A673 (cell line): Measurements from ENCODE around the gene TRIM10. TPM values are rescaled to one million over a fixed set of nuclear protein-coding genes. Genes with fewer than 3 reads are reported as not detected.
"Not testable (repeated sequence)": the region's sequence is repeated elsewhere in the genome, so short reads cannot be mapped to it uniquely, and the experiment has no call there.

ENCODE experiments used
- BruUV-seq: library from RNA; stranded (reverse); fragments of 400-500 nt; replicated peaks from 2 replicates; lab custom pipeline; 2021; lab: Mats Ljungman, UMichigan
- CTCF ChIA-PET: fragments of 300-600 bp; sonication (Branson Sonifier 250); formaldehyde crosslinking; loops from one replicate; lab custom pipeline; 2022; ENCODE audit warnings: antibody characterized with exemption; lab: Charles Lee
- POLR2A ChIA-PET: fragments of 300-600 bp; sonication (Branson Sonifier 250); formaldehyde crosslinking; loops from one replicate; lab custom pipeline; 2022; ENCODE audit warnings: antibody characterized with exemption; ENCODE audit not compliant: low non-redundant PET; lab: Charles Lee
- DNase-seq: peaks from one replicate; pipeline ENCODE4 v3.0.0-alpha.2; 2015; ENCODE audit warnings: low spot score
- H3K27ac ChIP-seq: fragments of 200-600 bp; sonication (generic); 2 replicates; pipeline ENCODE4 v1.5.1; 2016; ENCODE audit warnings: mixed run types, low read depth, mild to moderate bottlenecking, mixed read lengths, antibody characterized with exemption, low read length; ENCODE audit not compliant: poor library complexity, severe bottlenecking
- H3K27me3 ChIP-seq: fragments of 200-600 bp; sonication (generic); replicated peaks from 2 replicates; pipeline ENCODE4 v1.6.1; 2017; ENCODE audit warnings: mixed run types, low read depth, mild to moderate bottlenecking, mixed read lengths, antibody characterized with exemption, low read length; ENCODE audit not compliant: insufficient read depth, poor library complexity
- H3K36me3 ChIP-seq: fragments of 200-600 bp; sonication (generic); 2 replicates; pipeline ENCODE4 v1.6.1; 2016; ENCODE audit warnings: mixed run types, mild to moderate bottlenecking, mixed read lengths, antibody characterized with exemption, low read length; ENCODE audit not compliant: insufficient read depth, poor library complexity, severe bottlenecking
- H3K4me1 ChIP-seq: fragments of 200-600 bp; sonication (generic); 2 replicates; pipeline ENCODE4 v1.6.1; 2017; ENCODE audit warnings: mixed run types, mild to moderate bottlenecking, mixed read lengths, antibody characterized with exemption, low read length; ENCODE audit not compliant: insufficient read depth, poor library complexity, severe bottlenecking
- H3K4me3 ChIP-seq: fragments of 200-600 bp; sonication (generic); 2 replicates; pipeline ENCODE4 v1.5.1; 2016; ENCODE audit warnings: low read depth, mixed run types, mild to moderate bottlenecking, mixed read lengths, low read length; ENCODE audit not compliant: poor library complexity, severe bottlenecking
- H3K9me3 ChIP-seq: fragments of 200-600 bp; sonication (generic); 2 replicates; pipeline ENCODE4 v1.6.1; 2016; ENCODE audit warnings: mixed run types, low read depth, mild to moderate bottlenecking, mixed read lengths, antibody characterized with exemption, low read length; ENCODE audit not compliant: poor library complexity, severe bottlenecking
- EZH2 ChIP-seq: fragments of 200-600 bp; sonication (generic); IDR thresholded peaks from 2 replicates; pipeline ENCODE4 v1.6.1; 2017; ENCODE audit warnings: borderline replicate concordance, low read depth, mild to moderate bottlenecking, mixed read lengths, antibody characterized with exemption, low read length; ENCODE audit not compliant: poor library complexity, severe bottlenecking
- intact Hi-C: fragments of 100-400 bp; cut with micrococcal nuclease; formaldehyde crosslinking; loops from one replicate; pipeline ENCODE4 v1.10.0; 2022; ENCODE audit not compliant: unreplicated experiment
- total RNA-seq: library from RNA; stranded (reverse); gene quantifications from 2 replicates; pipeline ENCODE4 v1.2.3, GENCODE V29; 2021
- TF ChIP-seq, protein P1 (sequence below): fragments of 300-800, 200-600 bp; sonication (generic); conservative IDR thresholded peaks from 2 replicates; pipeline ENCODE4 v1.5.1; 2017; ENCODE audit warnings: low read depth, mild to moderate bottlenecking, antibody characterized with exemption, low read length, moderate library complexity, mixed read lengths

Gene TRIM10
- total RNA-seq, 1 experiment from 2014 or later, result not detected

DNA sequence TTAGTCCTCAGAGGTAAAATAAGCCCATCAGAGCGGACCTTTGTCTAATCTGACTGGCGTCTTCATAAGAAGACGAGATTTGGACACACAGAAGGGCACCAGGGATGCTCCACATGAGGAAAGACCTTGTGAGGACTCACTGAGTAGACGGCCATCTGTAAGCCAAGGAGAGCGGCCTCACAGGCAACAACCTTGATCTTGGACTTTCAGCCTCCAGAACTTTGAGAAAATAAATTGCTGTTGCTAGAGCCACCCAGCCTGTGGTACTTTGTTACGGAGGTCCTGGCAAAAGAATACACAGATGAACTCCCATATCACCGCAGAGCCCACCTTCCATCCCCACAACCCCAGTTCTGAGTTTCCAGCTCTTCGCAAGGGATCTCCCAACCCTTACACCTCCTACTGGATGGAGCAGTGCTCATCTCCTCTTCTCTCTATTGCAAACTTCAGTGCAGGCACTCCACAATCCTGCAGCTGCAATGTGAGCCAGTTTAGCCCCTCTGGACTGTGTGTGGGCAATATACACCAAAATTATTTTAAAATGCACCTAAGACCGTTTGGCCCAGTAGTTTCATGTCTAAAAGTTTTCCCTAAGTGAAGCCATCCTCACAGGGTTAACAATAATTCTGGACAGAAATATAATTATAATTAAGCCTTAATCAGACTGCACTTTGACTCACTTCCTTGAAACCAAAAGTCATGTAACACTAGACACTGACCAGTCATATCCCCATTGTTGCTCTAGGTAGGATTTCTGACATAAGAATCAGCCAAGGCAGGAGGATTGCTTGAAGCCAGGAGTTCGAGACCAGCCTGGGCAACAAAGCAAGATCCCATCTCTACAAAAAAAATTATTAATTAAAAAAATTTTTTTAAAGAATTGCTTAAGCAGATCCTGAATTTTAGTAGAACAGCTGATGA, 39.3 kb downstream of the TRIM10 start:
- TF ChIP-seq, protein P1, sequence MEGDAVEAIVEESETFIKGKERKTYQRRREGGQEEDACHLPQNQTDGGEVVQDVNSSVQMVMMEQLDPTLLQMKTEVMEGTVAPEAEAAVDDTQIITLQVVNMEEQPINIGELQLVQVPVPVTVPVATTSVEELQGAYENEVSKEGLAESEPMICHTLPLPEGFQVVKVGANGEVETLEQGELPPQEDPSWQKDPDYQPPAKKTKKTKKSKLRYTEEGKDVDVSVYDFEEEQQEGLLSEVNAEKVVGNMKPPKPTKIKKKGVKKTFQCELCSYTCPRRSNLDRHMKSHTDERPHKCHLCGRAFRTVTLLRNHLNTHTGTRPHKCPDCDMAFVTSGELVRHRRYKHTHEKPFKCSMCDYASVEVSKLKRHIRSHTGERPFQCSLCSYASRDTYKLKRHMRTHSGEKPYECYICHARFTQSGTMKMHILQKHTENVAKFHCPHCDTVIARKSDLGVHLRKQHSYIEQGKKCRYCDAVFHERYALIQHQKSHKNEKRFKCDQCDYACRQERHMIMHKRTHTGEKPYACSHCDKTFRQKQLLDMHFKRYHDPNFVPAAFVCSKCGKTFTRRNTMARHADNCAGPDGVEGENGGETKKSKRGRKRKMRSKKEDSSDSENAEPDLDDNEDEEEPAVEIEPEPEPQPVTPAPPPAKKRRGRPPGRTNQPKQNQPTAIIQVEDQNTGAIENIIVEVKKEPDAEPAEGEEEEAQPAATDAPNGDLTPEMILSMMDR, result no peak
- TF ChIP-seq EZH2, result no peak
- H3K4me1 ChIP-seq, result no peaks in the 10 kb centered on the region
- POLR2A ChIA-PET, result no interaction called here
- intact Hi-C loops, result no loop called here
- no peaks in the 10 kb centered on the region for H3K36me3 ChIP-seq
- no peak overlapping the region for H3K4me3 ChIP-seq
- no peak overlapping the region for H3K27ac ChIP-seq
- BruUV-seq, result no TSS peak
- no peak for DNase-seq
- no peaks in the 10 kb centered on the region for H3K9me3 ChIP-seq
- H3K27me3 ChIP-seq, result no peaks in the 10 kb centered on the region
- CTCF ChIA-PET, result no interaction called here

DNA sequence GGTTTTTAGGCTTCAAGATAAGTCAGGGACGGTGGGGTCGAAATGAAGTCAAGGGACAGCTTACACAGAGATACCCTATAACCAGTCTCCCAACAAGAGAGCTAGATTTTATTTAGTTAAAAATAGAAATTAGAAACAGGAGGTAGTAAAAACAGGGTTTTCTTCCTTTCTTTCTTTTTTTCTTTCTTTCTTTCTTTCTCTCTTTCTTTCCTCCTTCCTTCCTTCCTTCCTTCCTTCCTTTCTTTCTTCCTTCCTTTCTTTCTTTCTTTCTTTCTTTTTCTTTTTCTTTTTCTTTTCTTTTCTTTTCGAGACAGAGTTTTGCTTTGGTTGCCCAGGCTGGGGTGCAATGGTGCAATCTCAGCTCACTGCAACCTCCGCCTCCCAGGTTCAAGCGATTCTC, 42.3 kb downstream of the TRIM10 start:
- H3K27me3 ChIP-seq, H3K9me3 ChIP-seq, POLR2A ChIA-PET, H3K36me3 ChIP-seq, H3K4me1 ChIP-seq, BruUV-seq, DNase-seq, intact Hi-C loops, H3K27ac ChIP-seq, H3K4me3 ChIP-seq: not testable (repeated sequence)
- CTCF ChIA-PET, result interaction anchor here (1.2 kb wide), 1 partner anchor 15 kb away, joined by 8 read pairs; no protein-coding TSS in a partner anchor

DNA sequence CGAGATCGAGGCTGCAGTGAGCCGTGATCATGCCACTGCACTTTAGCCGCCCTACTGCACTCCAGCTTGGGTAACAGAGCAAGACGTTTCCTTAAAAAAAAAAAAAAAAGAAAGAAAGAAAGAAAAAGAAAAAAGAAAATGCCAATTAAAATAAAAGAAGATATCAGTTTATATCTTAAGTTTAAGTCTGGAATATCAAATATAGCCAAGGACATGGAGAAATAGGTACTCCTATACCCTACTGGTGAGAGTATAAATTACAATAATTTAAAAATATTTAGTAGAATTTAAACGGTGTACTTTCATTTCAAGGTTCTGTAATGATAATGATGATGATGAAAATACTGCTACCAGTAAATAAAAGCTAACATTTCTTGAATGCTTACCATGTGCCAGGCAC, 44.3 kb downstream of the TRIM10 start:
- H3K9me3 ChIP-seq, result no peaks in the 10 kb centered on the region
- intact Hi-C loops, result no loop called here
- no TSS peak for BruUV-seq
- ChIA-PET POLR2A (no interaction called here), CTCF (no interaction called here)
- H3K4me3 ChIP-seq, result no peak overlapping the region
- H3K27me3 ChIP-seq, result peaks cover 29% of the 10 kb centered on the region
- no peak for DNase-seq
- H3K27ac ChIP-seq, result no peak overlapping the region
- TF ChIP-seq EZH2, result no peak
- TF ChIP-seq, protein P1, result peak; percentile 40
- H3K36me3 ChIP-seq, result no peaks in the 10 kb centered on the region
- H3K4me1 ChIP-seq, result no peaks in the 10 kb centered on the region

DNA sequence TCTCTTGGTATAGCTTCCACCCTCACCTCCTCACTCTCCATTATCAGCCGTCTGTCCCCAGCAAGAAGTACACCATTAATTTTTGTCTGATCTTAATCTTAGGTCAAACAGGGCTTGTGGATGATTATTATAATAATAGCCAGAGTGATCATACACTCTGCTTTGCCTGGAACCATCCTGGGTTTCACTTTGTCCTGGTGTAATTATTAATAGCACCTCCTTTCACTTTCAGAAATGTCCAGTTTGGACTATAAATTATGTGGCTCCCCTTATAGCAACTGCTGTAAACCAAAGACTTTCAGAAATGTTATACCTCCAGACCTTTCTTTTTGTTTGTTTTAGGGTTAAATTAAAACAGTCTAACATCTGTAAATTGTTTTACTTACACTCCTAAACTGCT, 47.2 kb downstream of the TRIM10 start:
- BruUV-seq, result no TSS peak
- CTCF ChIA-PET, result no interaction called here
- no peak for TF ChIP-seq EZH2
- TF ChIP-seq, protein P1, result no peak
- DNase-seq, result no peak
- POLR2A ChIA-PET, result no interaction called here
- H3K36me3 ChIP-seq, result no peaks in the 10 kb centered on the region
- no peak overlapping the region for H3K27ac ChIP-seq
- no peaks in the 10 kb centered on the region for H3K4me1 ChIP-seq
- H3K4me3 ChIP-seq, result no peak overlapping the region
- intact Hi-C loops, result no loop called here
- peaks cover 47% of the 10 kb centered on the region for H3K27me3 ChIP-seq
- no peaks in the 10 kb centered on the region for H3K9me3 ChIP-seq
